ENCODE data around the gene PIGZ. TPM values are rescaled to one million over a fixed set of nuclear protein-coding genes. Genes with fewer than 3 reads are reported as not detected.

Gene PIGZ
- total and polyA plus RNA-seq, 7 donors = 2.9 to 8.0 (median 3.5) TPM

DNA sequence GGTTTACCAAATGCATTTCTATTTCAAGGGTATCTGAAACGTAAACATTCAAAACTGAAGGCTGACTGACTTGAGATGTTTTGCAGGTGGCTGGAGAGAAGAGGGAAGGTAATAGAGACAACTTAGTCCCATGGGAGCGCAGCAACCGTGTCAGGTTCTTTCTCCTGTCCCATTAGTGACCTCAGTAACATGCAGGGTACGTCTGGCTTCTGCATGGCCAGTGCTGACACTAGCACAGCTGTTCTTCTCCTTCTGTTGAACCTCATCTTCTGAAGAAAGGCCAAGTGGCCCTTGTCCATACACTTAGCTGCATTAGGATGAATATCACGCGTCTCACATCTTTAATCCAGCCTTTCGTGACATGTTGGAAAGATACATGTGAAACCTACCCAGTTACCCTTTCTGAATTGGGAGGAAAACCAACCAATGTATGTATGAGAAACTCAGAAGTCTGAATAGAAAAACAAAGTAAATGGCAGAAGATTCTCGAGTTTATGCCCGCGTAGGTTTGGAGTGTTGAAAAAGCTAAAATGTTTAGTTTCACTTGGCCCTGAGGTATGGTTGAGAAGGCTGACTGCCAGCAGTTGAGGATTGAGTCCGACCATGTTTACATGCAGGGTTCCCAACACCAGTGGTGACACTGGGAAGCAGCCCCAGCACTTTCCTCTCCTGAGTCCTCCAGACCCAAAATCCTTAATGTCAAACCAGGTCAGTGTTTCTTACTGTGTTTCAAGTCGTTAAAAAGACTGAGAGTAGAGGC lies 36.6 kb downstream of the PIGZ start:
- peak; percentile 48 to 85 (median 73) for ATAC-seq
- peaks cover 25 to 96% of the 10 kb centered on the region in 2 donors for H3K36me3 ChIP-seq (ENCODE audit: insufficient read depth in 1 of 2, low read depth in 1 of 2)
- intact Hi-C loops (cut with DNase I) = no loop called here
- H3K27me3 ChIP-seq (ENCODE audit: insufficient read depth in 3 of 3, low read length in 2 of 3) = no peaks in the 10 kb centered on the region
- TF ChIP-seq, protein P1, sequence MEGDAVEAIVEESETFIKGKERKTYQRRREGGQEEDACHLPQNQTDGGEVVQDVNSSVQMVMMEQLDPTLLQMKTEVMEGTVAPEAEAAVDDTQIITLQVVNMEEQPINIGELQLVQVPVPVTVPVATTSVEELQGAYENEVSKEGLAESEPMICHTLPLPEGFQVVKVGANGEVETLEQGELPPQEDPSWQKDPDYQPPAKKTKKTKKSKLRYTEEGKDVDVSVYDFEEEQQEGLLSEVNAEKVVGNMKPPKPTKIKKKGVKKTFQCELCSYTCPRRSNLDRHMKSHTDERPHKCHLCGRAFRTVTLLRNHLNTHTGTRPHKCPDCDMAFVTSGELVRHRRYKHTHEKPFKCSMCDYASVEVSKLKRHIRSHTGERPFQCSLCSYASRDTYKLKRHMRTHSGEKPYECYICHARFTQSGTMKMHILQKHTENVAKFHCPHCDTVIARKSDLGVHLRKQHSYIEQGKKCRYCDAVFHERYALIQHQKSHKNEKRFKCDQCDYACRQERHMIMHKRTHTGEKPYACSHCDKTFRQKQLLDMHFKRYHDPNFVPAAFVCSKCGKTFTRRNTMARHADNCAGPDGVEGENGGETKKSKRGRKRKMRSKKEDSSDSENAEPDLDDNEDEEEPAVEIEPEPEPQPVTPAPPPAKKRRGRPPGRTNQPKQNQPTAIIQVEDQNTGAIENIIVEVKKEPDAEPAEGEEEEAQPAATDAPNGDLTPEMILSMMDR (IDR thresholded peaks at IDR 0.05) = no peak
- peak overlapping the region; percentile 27 for H3K27ac ChIP-seq
- H3K9me3 ChIP-seq = no peaks in the 10 kb centered on the region
- WGBS, 3 donors = 51 to 73% (median 59%) methylated on average over 12 of the region's 12 CpGs
- H3K4me3 ChIP-seq = no peak overlapping the region
- no peak for DNase-seq
- no peaks in the 10 kb centered on the region for H3K4me1 ChIP-seq

DNA sequence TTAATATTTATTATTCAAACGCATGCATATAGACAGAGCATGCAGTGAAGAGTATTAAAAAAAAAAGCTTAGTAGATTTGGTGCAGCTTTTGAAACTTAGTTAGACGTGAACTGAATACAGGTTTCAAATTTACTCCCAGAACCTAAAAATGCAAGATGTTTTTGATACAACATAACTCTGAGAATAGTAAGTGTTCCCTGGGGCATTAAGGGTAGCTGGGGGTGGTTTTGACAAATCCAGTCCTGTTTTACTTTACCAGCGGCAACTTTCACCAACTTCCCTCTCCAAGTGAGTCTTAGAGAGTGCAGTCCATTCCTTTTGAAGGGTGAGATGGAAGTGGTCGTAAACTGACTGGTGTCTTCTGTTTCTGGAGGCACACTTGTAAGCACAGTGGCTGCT lies 37.5 kb downstream of the PIGZ start:
- Histone ChIP-seq H3K36me3 (ENCODE audit: insufficient read depth in 1 of 2, low read depth in 1 of 2) (peaks cover 23 to 93% of the 10 kb centered on the region in 2 donors), H3K4me3 (no peak overlapping the region), H3K4me1 (no peaks in the 10 kb centered on the region), H3K9me3 (no peaks in the 10 kb centered on the region), H3K27ac (no peak overlapping the region), H3K27me3 (ENCODE audit: insufficient read depth in 3 of 3, low read length in 2 of 3) (no peaks in the 10 kb centered on the region)
- DNase-seq = no peak
- ATAC-seq = no peak
- intact Hi-C loops (cut with DNase I) = no loop called here
- TF ChIP-seq, protein P1 (IDR thresholded peaks at IDR 0.05) = no peak
- 86 to 88% (median 88%) methylated on average over 4 of the region's 4 CpGs for WGBS, 3 donors

- no peak for ATAC-seq
These were observed 40.8 kb downstream of the PIGZ start for GRCh38 chr3:196927571-196928453.

GRCh38 chr3:196920733-196921132 lies 47.9 kb downstream of the PIGZ start:
- peaks cover 0 to 56% of the 10 kb centered on the region in 2 donors for H3K36me3 ChIP-seq (ENCODE audit: insufficient read depth in 1 of 2, low read depth in 1 of 2)
- no peaks in the 10 kb centered on the region for H3K27me3 ChIP-seq (ENCODE audit: insufficient read depth in 3 of 3, low read length in 2 of 3)
- no peak overlapping the region for H3K4me3 ChIP-seq
- H3K4me1 ChIP-seq = no peaks in the 10 kb centered on the region
- H3K27ac ChIP-seq = no peak overlapping the region
- DNase-seq (no peak), ATAC-seq (no peak)
- 59 to 89% (median 69%) methylated on average over 2 of the region's 2 CpGs for WGBS, 3 donors
- intact Hi-C loops (cut with DNase I) = no loop called here
- TF ChIP-seq, protein P1 (IDR thresholded peaks at IDR 0.05) = no peak
- H3K9me3 ChIP-seq = no peaks in the 10 kb centered on the region

More at GRCh38 chr3:196927571-196928453, 40.8 kb downstream of the PIGZ start:
- WGBS, 3 donors = 85 to 89% (median 87%) methylated on average over 7 of the region's 7 CpGs
- Histone ChIP-seq H3K9me3 (no peaks in the 10 kb centered on the region), H3K27ac (no peak overlapping the region), H3K27me3 (ENCODE audit: insufficient read depth in 3 of 3, low read length in 2 of 3) (no peaks in the 10 kb centered on the region), H3K36me3 (ENCODE audit: insufficient read depth in 1 of 2, low read depth in 1 of 2) (peaks cover 12 to 86% of the 10 kb centered on the region in 2 donors), H3K4me1 (no peaks in the 10 kb centered on the region), H3K4me3 (no peak overlapping the region)
- intact Hi-C loops (cut with DNase I) = no loop called here
- TF ChIP-seq, protein P1 (IDR thresholded peaks at IDR 0.05) = no peak
- no peak for DNase-seq
